Measurements from ENCODE around the gene TMIE.

Gene TMIE

DNA sequence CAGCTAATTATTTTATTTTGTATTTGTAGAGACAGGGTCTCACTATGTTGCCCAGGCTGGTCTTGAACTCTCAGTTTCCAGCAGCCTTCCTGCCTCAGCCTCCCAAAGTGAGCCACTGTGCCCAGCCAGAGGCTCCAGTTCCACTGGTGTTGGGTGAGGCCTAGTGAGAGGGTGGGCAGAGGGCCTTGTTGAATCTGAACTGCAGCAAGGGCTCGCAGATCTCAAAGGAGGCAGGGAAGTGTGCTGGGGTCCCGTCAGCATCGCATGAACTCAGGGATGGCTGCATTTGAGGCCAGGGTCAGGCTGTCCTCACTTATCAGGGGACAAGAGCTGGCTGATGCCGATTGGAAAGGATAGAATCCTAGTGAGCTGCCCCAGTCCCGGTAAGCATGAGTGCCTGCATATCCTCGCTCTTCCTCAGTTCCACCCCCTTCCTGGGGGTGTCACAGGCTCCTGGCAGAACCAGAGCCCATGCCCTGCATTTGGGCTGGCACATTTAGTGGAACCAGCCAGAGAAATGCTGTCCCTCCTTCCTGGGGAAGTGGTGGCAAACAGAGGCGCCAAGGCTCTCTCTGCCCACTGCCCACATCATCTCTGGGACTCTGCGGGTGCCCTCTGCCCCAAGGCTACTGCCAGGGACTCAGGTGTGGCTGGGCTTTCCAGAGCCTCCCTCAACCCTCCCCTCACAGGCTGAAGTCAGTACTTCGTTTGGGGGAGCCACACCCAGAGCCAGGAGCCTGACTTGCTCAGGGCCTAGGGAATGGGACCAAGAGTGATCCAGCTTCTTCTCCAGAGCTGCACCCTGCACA, 31.8 kb upstream of the TMIE start:
- DNase-seq (ENCODE audit: low read depth in 2 of 2), result no peak

- DNase-seq (ENCODE audit: low read depth in 2 of 2), result no peak
Observed at GRCh38 chr3:46670000-46670890, 30.9 kb upstream of the TMIE start.

- no peak for DNase-seq (ENCODE audit: low read depth in 2 of 2)
Observed at GRCh38 chr3:46670891-46671427, 30.2 kb upstream of the TMIE start.

GRCh38 chr3:46671541-46672348, 29.4 kb upstream of the TMIE start:
- no peak for DNase-seq (ENCODE audit: low read depth in 2 of 2)

DNA sequence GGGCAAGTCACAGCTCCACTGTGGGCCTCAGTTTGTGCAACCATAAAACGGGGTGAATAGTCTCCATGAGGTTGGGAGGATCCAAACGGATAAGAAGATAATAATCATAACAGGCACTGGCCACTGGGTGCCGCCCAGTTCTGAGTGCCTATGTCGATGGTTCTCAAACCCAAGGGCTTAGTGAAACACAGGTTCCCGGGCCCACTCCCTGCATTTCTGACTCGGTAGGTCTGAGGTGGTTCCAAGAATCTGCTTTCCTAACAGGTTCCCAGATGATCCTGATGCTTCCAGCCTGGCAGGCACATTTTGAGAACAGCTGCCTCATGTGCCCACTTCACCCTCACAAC, 28.9 kb upstream of the TMIE start:
- no peak for DNase-seq (ENCODE audit: low read depth in 2 of 2)

- DNase-seq (ENCODE audit: low read depth in 2 of 2), result no peak
Observed at GRCh38 chr3:46673151-46674030, 27.8 kb upstream of the TMIE start.

DNA sequence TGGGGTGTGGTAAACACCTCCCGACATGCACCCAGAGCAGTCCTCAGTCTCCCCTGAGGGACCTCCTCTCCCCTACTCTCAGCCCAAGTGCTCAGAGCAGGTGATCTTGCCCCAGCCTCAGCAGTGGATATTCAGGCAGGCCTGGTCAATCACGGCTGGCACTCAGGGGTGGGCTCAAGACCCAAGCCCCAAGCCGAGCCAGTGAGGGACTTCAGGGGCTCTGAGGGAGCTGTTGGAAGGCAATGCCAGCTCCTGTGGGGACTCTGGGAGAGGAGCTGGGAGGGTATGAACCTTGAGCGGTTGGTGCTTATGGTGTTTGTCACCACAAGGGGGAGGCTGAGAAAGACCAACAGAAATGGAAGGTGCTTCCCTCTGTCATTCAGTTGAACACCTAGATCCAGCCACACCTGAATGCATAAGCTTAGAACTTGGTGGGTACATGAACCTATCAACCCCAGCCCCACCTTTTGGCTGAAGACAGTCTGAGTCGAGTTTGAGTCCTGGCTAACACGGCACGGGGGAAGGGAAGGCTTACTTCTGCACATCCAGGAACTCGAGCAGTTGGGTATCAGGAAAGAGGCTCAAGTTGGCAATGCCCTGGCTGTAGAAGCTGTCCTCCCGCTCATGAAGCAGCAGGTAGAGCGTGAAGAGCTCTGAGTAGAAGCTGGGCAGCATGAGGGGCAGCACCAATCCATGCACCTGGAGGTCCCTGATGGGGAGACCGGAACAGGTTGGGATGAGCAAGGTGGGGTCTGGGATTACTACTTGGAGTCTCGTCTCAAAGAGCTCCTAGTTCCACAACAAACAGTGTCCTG, 27.0 kb upstream of the TMIE start:
- DNase-seq (ENCODE audit: low read depth in 2 of 2), result no peak

DNA sequence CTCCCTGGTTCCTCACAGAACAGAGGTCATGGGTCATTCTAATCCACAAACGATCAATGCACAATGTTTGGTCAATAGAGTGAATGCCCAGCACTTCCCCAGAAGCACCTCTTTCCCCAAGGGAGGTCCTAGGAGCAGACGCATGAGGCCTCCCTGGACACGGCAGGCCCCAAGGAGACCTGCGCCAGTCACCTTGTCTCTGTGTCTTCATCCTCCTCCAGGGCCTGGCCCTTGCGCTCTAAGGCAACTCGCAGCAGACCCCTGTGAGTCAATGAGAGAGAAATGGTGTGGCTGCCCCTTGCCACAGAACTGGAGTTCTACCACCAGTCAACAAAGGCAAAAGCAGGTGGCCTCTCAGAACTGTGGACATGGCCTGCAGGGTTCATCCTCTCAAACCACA, 25.8 kb upstream of the TMIE start:
- DNase-seq (ENCODE audit: low read depth in 2 of 2), result no peak

- DNase-seq (ENCODE audit: low read depth in 2 of 2), result no peak
Observed at GRCh38 chr3:46675843-46676567, 25.2 kb upstream of the TMIE start.

- no peak for DNase-seq (ENCODE audit: low read depth in 2 of 2)
Observed at GRCh38 chr3:46676601-46677410, 24.4 kb upstream of the TMIE start.

- DNase-seq (ENCODE audit: low read depth in 2 of 2), result no peak
Observed at GRCh38 chr3:46677411-46677726, 23.8 kb upstream of the TMIE start.

DNA sequence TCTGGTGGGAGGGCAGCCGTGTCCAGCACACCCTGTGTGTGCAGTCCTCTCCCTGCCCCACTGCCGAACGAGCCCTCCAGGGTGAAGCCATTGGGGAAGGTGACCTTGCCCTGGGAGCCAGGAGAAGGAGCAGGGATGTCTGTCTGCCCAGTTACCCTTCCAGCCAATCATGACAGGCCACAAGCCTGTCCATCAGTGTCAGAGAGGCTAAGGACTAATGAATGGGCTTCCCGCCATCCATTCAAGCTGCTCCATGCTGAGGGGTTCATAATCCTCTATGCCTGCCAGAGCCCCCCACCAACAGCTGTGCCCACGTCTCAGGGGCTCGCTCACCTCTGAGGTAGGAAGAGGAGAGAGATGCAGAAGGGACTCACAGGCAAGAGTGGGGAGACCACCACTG, 22.9 kb upstream of the TMIE start:
- DNase-seq (ENCODE audit: low read depth in 2 of 2), result no peak

- no peak for DNase-seq (ENCODE audit: low read depth in 2 of 2)
Observed at GRCh38 chr3:46679681-46680080, 21.5 kb upstream of the TMIE start.

GRCh38 chr3:46680298-46680826, 20.8 kb upstream of the TMIE start:
- no peak for DNase-seq (ENCODE audit: low read depth in 2 of 2)

DNA sequence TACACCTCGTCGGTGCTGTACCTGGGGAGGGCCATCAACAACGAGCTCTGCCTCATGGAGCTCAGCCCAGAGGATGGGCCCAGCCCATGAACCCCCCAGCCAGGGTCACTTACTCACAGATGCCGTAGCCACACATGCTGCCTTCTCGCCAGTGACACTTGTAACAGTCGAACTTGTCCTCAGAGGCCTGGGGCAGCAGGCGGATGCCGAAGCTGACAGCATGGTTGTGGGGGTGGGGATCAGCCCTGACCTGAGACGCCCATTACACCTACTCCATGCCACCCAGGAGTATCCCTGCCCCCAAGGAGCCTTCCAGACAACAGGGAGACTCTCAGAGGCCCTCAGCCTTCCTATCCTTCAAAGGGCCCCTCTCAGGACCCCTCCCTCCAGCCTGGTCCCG, 19.8 kb upstream of the TMIE start:
- no peak for DNase-seq (ENCODE audit: low read depth in 2 of 2)

DNA sequence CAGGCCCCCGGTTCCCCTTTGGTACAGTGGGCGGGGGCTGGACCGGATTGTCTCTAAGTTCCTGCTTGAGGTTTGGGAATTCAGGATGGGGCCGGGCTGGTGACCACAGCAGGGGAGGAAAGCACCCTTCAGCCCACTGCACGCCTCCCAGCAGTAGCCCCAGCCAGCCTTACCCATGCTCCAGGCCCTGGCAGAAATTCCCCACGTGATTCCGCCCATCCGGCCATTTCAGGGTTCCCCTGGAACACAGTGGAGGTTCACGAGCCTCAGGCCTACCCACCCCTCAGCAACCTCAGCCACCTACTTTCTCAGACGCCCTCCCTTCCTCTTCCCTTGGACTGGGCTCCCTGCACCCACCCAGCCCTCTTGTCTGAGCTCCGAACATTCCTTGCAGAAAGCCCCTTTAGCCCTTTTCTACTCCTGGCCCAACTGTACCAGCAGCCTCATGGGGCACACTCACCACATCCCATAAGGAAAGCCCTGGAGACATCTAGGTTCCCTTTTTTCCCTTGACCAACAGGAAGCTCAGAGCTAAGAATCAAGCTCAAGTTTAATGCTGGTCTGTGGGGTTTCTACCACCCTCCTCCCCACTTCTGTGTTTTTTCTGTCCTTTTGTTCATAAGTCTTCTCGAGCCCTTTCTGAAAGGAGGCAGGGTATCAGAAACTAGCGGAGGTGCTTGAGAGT, 19.2 kb upstream of the TMIE start:
- no peak for DNase-seq (ENCODE audit: low read depth in 2 of 2)

DNA sequence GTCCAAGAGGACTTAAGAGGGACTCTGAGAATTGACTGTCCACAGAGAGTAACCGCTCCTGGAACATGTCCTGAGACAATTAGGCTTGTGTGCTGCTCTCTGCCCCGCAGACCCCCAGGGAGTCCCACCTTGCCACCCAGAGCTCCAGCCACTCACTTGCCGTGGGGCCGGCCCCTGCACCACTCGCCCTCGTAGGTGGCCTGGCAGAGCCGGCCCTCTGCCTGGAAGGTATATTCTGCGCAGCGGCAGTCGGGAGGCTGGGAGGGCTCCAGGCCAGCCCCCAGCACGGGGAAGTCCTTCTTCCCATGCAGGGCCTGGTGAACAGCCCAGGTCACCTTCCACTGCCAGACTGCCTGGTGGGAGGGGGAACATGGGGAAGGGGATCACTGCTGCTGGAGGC, 18.2 kb upstream of the TMIE start:
- no peak for DNase-seq (ENCODE audit: low read depth in 2 of 2)

DNA sequence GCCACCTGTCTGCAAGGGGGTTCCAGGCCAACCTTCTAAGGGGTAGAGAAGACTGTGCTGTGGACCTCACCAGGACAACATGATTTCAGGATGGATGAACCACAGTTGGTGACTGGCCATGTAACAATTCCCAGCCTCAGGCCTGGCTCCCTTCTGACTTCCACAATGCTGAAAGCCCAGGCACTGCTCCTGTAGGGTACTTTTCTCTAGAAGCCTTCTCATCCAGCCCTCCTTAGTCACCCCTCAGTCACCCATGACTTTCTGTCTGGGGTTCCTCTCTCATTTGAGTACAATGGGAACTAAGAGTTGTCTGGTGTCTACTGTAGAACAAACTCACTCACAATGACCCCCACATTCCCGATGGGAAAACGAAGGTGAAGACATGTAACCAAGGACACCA, 16.3 kb upstream of the TMIE start:
- DNase-seq (ENCODE audit: low read depth in 2 of 2), result no peak
